Endothelial cell of umbilical vein (primary cell): ENCODE data around the gene EIF2AK3. TPM values are rescaled to one million over a fixed set of nuclear protein-coding genes. Genes with fewer than 3 reads are reported as not detected.

Experiments used
- BruUV-seq: library from RNA; stranded (reverse); fragments of 400-500 nt; replicated peaks from 2 replicates; lab custom pipeline; 2021; lab: Mats Ljungman, UMichigan
- CTCF ChIA-PET: fragments of 300-600, 350-600 bp; sonication (Branson Sonifier 250); formaldehyde crosslinking; loops from one replicate; lab custom pipeline; 2021; ENCODE audit warnings: antibody characterized with exemption, inconsistent platforms; lab: Charles Lee
- POLR2A ChIA-PET: fragments of 300-600, 350-600 bp; sonication (Branson Sonifier 250); formaldehyde crosslinking; loops from one replicate; lab custom pipeline; 2021; ENCODE audit warnings: antibody characterized with exemption, inconsistent platforms; lab: Charles Lee
- DNase-seq: peaks from one replicate; pipeline ENCODE4 v3.0.0-alpha.2; 2011; ENCODE audit warnings: low read depth, low spot score
- FAIRE-seq: peaks from 2 replicates; lab custom pipeline; 2011; peaks lifted over from hg19 to GRCh38; lab: Jason Lieb, UNC
- H2AFZ ChIP-seq: 2 replicates; pipeline ENCODE4 v1.6.0; 2012; ENCODE audit warnings: low read depth, low read length, control low read depth, inconsistent platforms
- H3K27ac ChIP-seq: 2 replicates; pipeline ENCODE4 v1.5.1; 2011; ENCODE audit warnings: low read depth, mild to moderate bottlenecking, control low read depth, low read length, moderate library complexity; ENCODE audit not compliant: insufficient read depth
- H3K27me3 ChIP-seq, 2 experiments: 2 replicates each; pipeline versions ENCODE4 v1.6.0 to v1.6.1; 2011; ENCODE audit warnings: low read length in 2 of 2, mixed read lengths in 1 of 2; ENCODE audit not compliant: control insufficient read depth in 2 of 2, insufficient read depth in 2 of 2
- H3K36me3 ChIP-seq, 2 experiments: 2 replicates in 1 of 2; 3 replicates in 1 of 2; pipeline ENCODE4 v1.5.1; 2011; ENCODE audit warnings: low read length in 2 of 2, mild to moderate bottlenecking in 1 of 2, moderate library complexity in 1 of 2; ENCODE audit not compliant: control insufficient read depth in 2 of 2, insufficient read depth in 2 of 2; ENCODE audit errors: extremely low read depth in 1 of 2
- H3K4me1 ChIP-seq: 3 replicates; pipeline ENCODE4 v1.5.1; 2011; ENCODE audit warnings: mild to moderate bottlenecking, low read length; ENCODE audit not compliant: control insufficient read depth, insufficient read depth; ENCODE audit errors: extremely low read depth
- H3K4me2 ChIP-seq: 2 replicates; pipeline ENCODE4 v1.6.1; 2011; ENCODE audit warnings: low read length, control low read depth, mixed read lengths; ENCODE audit not compliant: insufficient read depth
- H3K4me3 ChIP-seq, 3 experiments: fragments of 200-600 bp in 1 of 3; sonication (generic), shearing (Covaris generic) in 1 of 3; replicated peaks in 1 of 3; 2 replicates each; pipeline ENCODE4 v1.5.1; 2011 to 2016; ENCODE audit warnings: control low read depth in 3 of 3, low read length in 3 of 3, mild to moderate bottlenecking in 2 of 3, inconsistent platforms in 1 of 3, low read depth in 1 of 3, moderate library complexity in 1 of 3; ENCODE audit not compliant: insufficient read depth in 1 of 3
- H3K79me2 ChIP-seq: 2 replicates; pipeline ENCODE4 v1.6.0; 2012; ENCODE audit warnings: low read length, inconsistent platforms; ENCODE audit not compliant: control insufficient read depth, insufficient read depth
- H3K9ac ChIP-seq: replicated peaks from 2 replicates; pipeline ENCODE3; 2011; ENCODE audit warnings: low read length, control low read depth; ENCODE audit not compliant: insufficient read depth; ENCODE audit errors: extremely low read depth
- H3K9me1 ChIP-seq: replicated peaks from 3 replicates; pipeline ENCODE4 v1.6.0; 2011; ENCODE audit warnings: mild to moderate bottlenecking, low read length; ENCODE audit not compliant: control insufficient read depth, insufficient read depth; ENCODE audit errors: extremely low read depth
- H3K9me3 ChIP-seq: replicated peaks from 2 replicates; pipeline ENCODE4 v1.5.1; 2012; ENCODE audit warnings: low read length, inconsistent platforms; ENCODE audit not compliant: control insufficient read depth, insufficient read depth
- H4K20me1 ChIP-seq: replicated peaks from 2 replicates; pipeline ENCODE3; 2011; ENCODE audit warnings: mild to moderate bottlenecking, low read length; ENCODE audit not compliant: control insufficient read depth, insufficient read depth; ENCODE audit errors: extremely low read depth
- CTCF ChIP-seq, 2 donors: IDR thresholded peaks; 1 replicate in 1 of 2; 2 replicates in 1 of 2; pipeline ENCODE4 v1.5.1; 2011; ENCODE audit warnings: low read length in 2 of 2, mild to moderate bottlenecking in 2 of 2, moderate library complexity in 2 of 2, control low read depth in 1 of 2, inconsistent platforms in 1 of 2, low read depth in 1 of 2; ENCODE audit not compliant: insufficient read depth in 1 of 2; ENCODE audit errors: extremely low read depth in 1 of 2
- EZH2 ChIP-seq: IDR thresholded peaks from 2 replicates; pipeline ENCODE4 v1.6.1; 2012; ENCODE audit warnings: borderline replicate concordance, low read depth, mild to moderate bottlenecking, moderate library complexity, low read length, inconsistent platforms; ENCODE audit not compliant: severe bottlenecking
- FOS ChIP-seq: IDR thresholded peaks from 2 replicates; pipeline ENCODE4 v1.6.1; 2011; ENCODE audit warnings: mild to moderate bottlenecking, low read length, moderate library complexity, borderline replicate concordance; ENCODE audit not compliant: insufficient read depth
- GATA2 ChIP-seq: IDR thresholded peaks from 2 replicates; pipeline ENCODE4 v1.7.0; 2011; ENCODE audit warnings: low read depth, mild to moderate bottlenecking, moderate library complexity, mixed read lengths, low read length; ENCODE audit not compliant: insufficient read length, insufficient read depth
- JUN ChIP-seq: IDR thresholded peaks from 2 replicates; pipeline ENCODE4 v1.6.1; 2011; ENCODE audit warnings: borderline replicate concordance, low read depth; ENCODE audit not compliant: insufficient read length, insufficient read depth
- MAX ChIP-seq: IDR thresholded peaks from 2 replicates; pipeline ENCODE4 v1.6.1; 2011; ENCODE audit not compliant: insufficient read depth, insufficient read length
- MYC ChIP-seq: IDR thresholded peaks from one replicate; pipeline ENCODE4 v1.6.1; 2011; ENCODE audit warnings: mild to moderate bottlenecking, low read depth, low read length
- POLR2A ChIP-seq: IDR thresholded peaks from 2 replicates; pipeline ENCODE4 v1.6.1; 2012; ENCODE audit warnings: low read depth, mild to moderate bottlenecking, control low read depth, low read length
- POLR2AphosphoS5 ChIP-seq: IDR thresholded peaks from 2 replicates; pipeline ENCODE4 v1.6.1; 2012; ENCODE audit warnings: low read depth, mild to moderate bottlenecking, control low read depth, low read length, moderate library complexity; ENCODE audit not compliant: insufficient read depth
- dilution Hi-C: fragments of 300-500 bp; cut with MboI; formaldehyde crosslinking; loops from one replicate; pipeline ENCODE4 v1.15.0; 2019; ENCODE audit warnings: low sequenced_read_pairs; ENCODE audit not compliant: extremely low pct_ligation_motif_present
- intact Hi-C: fragments of 100-400 bp; cut with micrococcal nuclease; formaldehyde crosslinking; loops from one replicate; pipeline ENCODE4 v1.10.0; 2022
- polyA plus RNA-seq, 4 experiments: library from polyadenylated mRNA; depleted of rRNA in 3 of 4; stranded (reverse) in 3 of 4; unstranded in 1 of 4; fragments of >200 nt; gene quantifications; 2 replicates each; pipeline versions ENCODE4 v1.2.1 to v1.2.3, GENCODE V29; 2011 to 2012; ENCODE audit warnings: missing spikeins in 1 of 4
- total RNA-seq: library from RNA; stranded (reverse); gene quantifications from 2 replicates; pipeline ENCODE4 v1.2.3, GENCODE V29; 2021

Gene EIF2AK3
- total and polyA plus RNA-seq, 2 donors (not counting 3 experiments of a cell fraction or from before 2014, with no cell fraction given): 5.3 to 17.3 TPM

GRCh38 chr2:88628571-88628939, 1.3 kb upstream of the EIF2AK3 start:
- Histone ChIP-seq H2AFZ (no peak overlapping the region), H3K36me3 (no peaks in the 10 kb centered on the region), H3K79me2 (peaks cover 23% of the 10 kb centered on the region), H4K20me1 (peaks cover 3% of the 10 kb centered on the region), H3K9me3 (no peaks in the 10 kb centered on the region), H3K9ac (peak overlapping the region; percentile 94), H3K4me3 (peak overlapping the region in 2 of 3 experiments; percentile 61 to 74), H3K27ac (peak overlapping the region; percentile 95), H3K4me1 (peaks cover 24% of the 10 kb centered on the region), H3K9me1 (no peaks in the 10 kb centered on the region), H3K27me3 (peaks cover 2 to 5% of the 10 kb centered on the region in 2 experiments), H3K4me2 (peak overlapping the region; percentile 88)
- FAIRE-seq (no peak), DNase-seq (no peak)
- ChIA-PET POLR2A (interaction anchor here (1.0 to 2.6 kb wide), 5 partner anchors 21 to 41 kb away, joined by 3 to 15 read pairs (median 4); no protein-coding TSS in a partner anchor), CTCF (interaction anchor here (1.1 to 3.5 kb wide), 6 partner anchors 29 to 44 kb away, joined by 3 to 15 read pairs (median 10); no protein-coding TSS in a partner anchor)
- intact Hi-C loops: loop anchor here (5.0 kb wide), 1 partner anchor 36 kb away; no protein-coding TSS in a partner anchor
- TF ChIP-seq MYC: no peak
- TF ChIP-seq MAX: no peak
- TF ChIP-seq POLR2AphosphoS5: no peak
- no peak for TF ChIP-seq POLR2A
- no peak for TF ChIP-seq JUN
- no peak for TF ChIP-seq EZH2
- no peak for TF ChIP-seq GATA2
- TF ChIP-seq CTCF (IDR thresholded peaks at IDR 0.05; ENCODE audit: extremely low read depth in 1 of 2, insufficient read depth in 1 of 2, low read depth in 1 of 2, low read length in 2 of 2): no peak
- no peak for TF ChIP-seq FOS
- no TSS peak for BruUV-seq
- dilution Hi-C loops: no loop called here
